AG04449 (cell line): Measurements from ENCODE around the gene MRFAP1L1.
A peak's percentile ranks its signal among the peaks of the same experiment; 100 is the strongest.

ENCODE experiments used
- CTCF ChIA-PET: fragments of 350-600 bp; formaldehyde crosslinking; extraction: SDS; loops from one replicate; lab custom pipeline; 2021; ENCODE audit warnings: antibody characterized with exemption; lab: Yijun Ruan, JAX
- POLR2A ChIA-PET: fragments of 400-600, 350-600 bp; formaldehyde crosslinking; extraction: SDS; loops from one replicate; lab custom pipeline; 2020; ENCODE audit warnings: antibody characterized with exemption, inconsistent platforms; lab: Yijun Ruan, JAX
- DNase-seq: peaks from one replicate; pipeline ENCODE4 v3.0.0-alpha.2; 2010; ENCODE audit warnings: low read depth, low spot score
- H3K4me3 ChIP-seq: 2 replicates; pipeline ENCODE4 v1.5.1; 2011; ENCODE audit warnings: low read depth, mild to moderate bottlenecking, control low read depth, low read length
- TF ChIP-seq, protein P1 (sequence below): IDR thresholded peaks from one replicate; pipeline ENCODE4 v1.5.1; 2011; ENCODE audit warnings: mild to moderate bottlenecking, moderate library complexity, low read length, control low read depth, inconsistent platforms; ENCODE audit not compliant: insufficient read depth; ENCODE audit errors: missing control alignments

The MRFAP1L1 gene

DNA sequence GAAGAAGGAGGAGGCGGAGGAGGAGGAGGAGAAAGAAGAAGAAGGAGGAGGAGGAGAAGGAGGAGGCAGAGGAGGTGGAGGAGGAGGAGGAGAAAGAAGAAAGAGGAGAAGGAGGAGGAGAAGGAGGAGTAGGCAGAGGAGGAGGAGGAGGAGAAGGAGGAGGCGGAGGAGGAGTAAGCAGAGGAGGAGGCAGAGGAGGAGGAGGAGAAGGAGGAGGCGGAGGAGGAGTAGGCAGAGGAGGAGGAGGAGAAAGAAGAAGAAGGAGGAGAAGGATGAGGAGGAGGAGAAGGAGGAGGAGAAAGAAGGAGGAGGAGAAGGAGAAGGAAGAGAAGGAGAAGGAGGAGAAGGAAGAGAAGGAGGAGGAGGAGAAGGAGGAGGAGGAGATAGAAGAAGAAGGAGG, 49.2 kb downstream of the MRFAP1L1 start:
- H3K4me3 ChIP-seq: no peak overlapping the region
- ChIA-PET POLR2A (no interaction called here), CTCF (interaction anchor here (1.7 kb wide), 1 partner anchor 19 kb away, joined by 4 read pairs; no protein-coding TSS in a partner anchor)
- no peak for DNase-seq
- TF ChIP-seq, protein P1, sequence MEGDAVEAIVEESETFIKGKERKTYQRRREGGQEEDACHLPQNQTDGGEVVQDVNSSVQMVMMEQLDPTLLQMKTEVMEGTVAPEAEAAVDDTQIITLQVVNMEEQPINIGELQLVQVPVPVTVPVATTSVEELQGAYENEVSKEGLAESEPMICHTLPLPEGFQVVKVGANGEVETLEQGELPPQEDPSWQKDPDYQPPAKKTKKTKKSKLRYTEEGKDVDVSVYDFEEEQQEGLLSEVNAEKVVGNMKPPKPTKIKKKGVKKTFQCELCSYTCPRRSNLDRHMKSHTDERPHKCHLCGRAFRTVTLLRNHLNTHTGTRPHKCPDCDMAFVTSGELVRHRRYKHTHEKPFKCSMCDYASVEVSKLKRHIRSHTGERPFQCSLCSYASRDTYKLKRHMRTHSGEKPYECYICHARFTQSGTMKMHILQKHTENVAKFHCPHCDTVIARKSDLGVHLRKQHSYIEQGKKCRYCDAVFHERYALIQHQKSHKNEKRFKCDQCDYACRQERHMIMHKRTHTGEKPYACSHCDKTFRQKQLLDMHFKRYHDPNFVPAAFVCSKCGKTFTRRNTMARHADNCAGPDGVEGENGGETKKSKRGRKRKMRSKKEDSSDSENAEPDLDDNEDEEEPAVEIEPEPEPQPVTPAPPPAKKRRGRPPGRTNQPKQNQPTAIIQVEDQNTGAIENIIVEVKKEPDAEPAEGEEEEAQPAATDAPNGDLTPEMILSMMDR: no peak

DNA sequence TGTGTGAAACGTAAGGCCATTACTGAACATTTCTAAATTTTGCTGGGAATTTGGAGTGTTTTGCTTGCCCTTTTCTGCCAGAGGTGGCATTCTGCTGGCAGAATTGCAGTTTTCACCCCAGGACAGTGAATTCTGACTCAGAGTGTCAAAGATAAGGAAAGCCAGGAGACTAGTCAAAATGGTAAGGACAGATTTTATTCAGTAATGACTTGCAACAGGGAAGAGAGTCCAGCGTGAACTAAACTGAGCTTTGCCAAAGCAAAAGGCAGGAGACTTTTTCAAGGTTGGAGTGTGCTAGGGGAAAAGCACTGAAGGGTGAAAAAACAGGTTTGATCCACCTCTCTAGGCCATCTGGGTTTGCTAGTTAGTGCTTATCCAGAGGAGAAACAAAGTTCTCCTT, 49.8 kb downstream of the MRFAP1L1 start:
- CTCF ChIA-PET: interaction anchor here (1.7 kb wide), 1 partner anchor 19 kb away, joined by 4 read pairs; no protein-coding TSS in a partner anchor
- H3K4me3 ChIP-seq: no peak overlapping the region
- TF ChIP-seq, protein P1: no peak
- DNase-seq: no peak
- POLR2A ChIA-PET: no interaction called here

DNA sequence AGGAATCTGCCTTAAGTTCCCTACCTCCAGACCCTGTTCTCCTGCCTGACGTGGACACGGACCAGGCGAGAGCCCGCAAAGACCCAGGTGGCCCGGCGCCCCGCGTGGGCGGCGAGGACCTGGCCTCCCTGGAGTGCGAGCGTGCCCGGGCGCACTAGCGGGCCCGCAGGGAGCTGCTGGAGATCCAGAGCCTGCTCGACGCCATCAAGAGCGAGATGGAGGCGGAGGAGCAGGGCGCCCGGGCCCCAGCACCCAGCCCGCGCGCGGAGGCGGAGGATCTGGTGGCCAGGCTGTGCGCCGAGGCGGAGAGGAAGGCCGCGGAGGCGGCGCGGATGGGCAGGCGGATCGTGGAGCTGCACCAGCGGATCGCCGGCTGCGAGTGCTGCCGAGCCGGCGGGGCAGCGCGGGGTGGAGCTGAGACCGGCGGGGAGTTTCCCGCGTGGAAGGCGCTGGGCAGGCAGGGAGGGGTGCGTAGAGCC, 51.0 kb downstream of the MRFAP1L1 start:
- DNase-seq: no peak
- TF ChIP-seq, protein P1: no peak
- CTCF ChIA-PET: interaction anchor here (0.9 to 1.7 kb wide), 4 partner anchors 9 to 16 kb away, joined by 3 to 6 read pairs (median 3); no protein-coding TSS in a partner anchor
- peak overlapping the region; percentile 43 for H3K4me3 ChIP-seq
- POLR2A ChIA-PET: interaction anchor here (1.4 to 1.8 kb wide), 2 partner anchors 15 to 18 kb away, joined by 4 to 8 read pairs; partner anchors contain the start of gene MRFAP1

DNA sequence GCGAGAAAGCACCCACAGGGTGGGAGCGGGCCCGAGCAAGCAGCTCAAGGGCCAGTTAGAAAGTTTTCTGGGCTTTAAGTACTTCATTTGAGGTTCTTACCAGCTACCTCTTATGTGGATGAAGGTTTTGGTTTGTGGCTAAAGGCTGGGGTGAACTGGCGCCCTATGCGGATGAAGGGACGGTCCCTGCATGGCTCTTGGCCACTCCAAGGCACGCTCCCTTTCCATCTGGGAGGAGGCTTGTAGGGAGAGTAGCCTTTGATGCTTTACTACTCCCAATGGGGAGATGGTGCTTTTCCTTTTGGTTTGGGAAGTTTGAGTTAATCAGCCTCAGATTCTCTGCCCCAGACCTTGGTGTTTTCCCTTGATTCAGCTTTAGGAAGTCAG, 51.5 kb downstream of the MRFAP1L1 start:
- POLR2A ChIA-PET: interaction anchor here (1.4 to 1.8 kb wide), 2 partner anchors 15 to 18 kb away, joined by 4 to 8 read pairs; partner anchors contain the start of gene MRFAP1
- DNase-seq: no peak
- TF ChIP-seq, protein P1: no peak
- peak overlapping the region; percentile 43; the same call in 1 of the 2 replicates for H3K4me3 ChIP-seq
- CTCF ChIA-PET: interaction anchor here (0.9 to 1.7 kb wide), 5 partner anchors 9 to 16 kb away, joined by 3 to 6 read pairs (median 3); no protein-coding TSS in a partner anchor
